PC-3 (cell line): ENCODE results near the gene DLG5. TPM values are rescaled to one million over a fixed set of nuclear protein-coding genes. Genes with fewer than 3 reads are reported as not detected.

Experiments
- ATAC-seq: fragments of 200-7000 bp; cut with Tn5 transposase; 2 replicates; pipeline ENCODE4 v1.9.1; 2020; ENCODE audit warnings: mild to moderate bottlenecking, moderate library complexity
- BruUV-seq: library from RNA; stranded (reverse); fragments of 400-500 nt; replicated peaks from 2 replicates; lab custom pipeline; 2021; lab: Mats Ljungman, UMichigan
- CTCF ChIA-PET: fragments of 300-600 bp; sonication (Branson Sonifier 250); formaldehyde crosslinking; loops from one replicate; lab custom pipeline; 2022; ENCODE audit warnings: antibody characterized with exemption; lab: Charles Lee
- POLR2A ChIA-PET: fragments of 300-600 bp; sonication (Branson Sonifier 250); formaldehyde crosslinking; loops from one replicate; lab custom pipeline; 2022; ENCODE audit warnings: antibody characterized with exemption; ENCODE audit not compliant: unreplicated experiment; lab: Charles Lee
- DNase-seq: peaks from one replicate; pipeline ENCODE4 v3.0.0-alpha.2; 2015
- H2AFZ ChIP-seq: fragments of 300-600 bp; sonication (generic); 2 replicates; pipeline ENCODE4 v1.6.0; 2016; ENCODE audit warnings: antibody characterized with exemption, low read length
- H3F3A ChIP-seq: fragments of 300-600 bp; sonication (generic); one replicate; pipeline ENCODE4 v1.6.0; 2017; ENCODE audit warnings: antibody characterized with exemption, low read length, control low read depth, mild to moderate bottlenecking; ENCODE audit not compliant: unreplicated experiment
- H3K27ac ChIP-seq: fragments of 300-600 bp; sonication (generic); 2 replicates; pipeline ENCODE4 v1.5.1; 2016; ENCODE audit warnings: mild to moderate bottlenecking, low read length
- H3K27me3 ChIP-seq: fragments of 300-600 bp; sonication (generic); 2 replicates; pipeline ENCODE4 v1.6.1; 2016; ENCODE audit warnings: low read length, mixed read lengths
- H3K36me3 ChIP-seq: fragments of 300-600 bp; sonication (generic); 2 replicates; pipeline ENCODE4 v1.6.1; 2016; ENCODE audit warnings: low read depth, mixed run types, low read length, mixed read lengths
- H3K4me1 ChIP-seq: fragments of 300-600 bp; sonication (generic); 2 replicates; pipeline ENCODE4 v1.5.1; 2016; ENCODE audit warnings: low read length; ENCODE audit not compliant: insufficient read depth
- H3K4me2 ChIP-seq: fragments of 300-600 bp; sonication (generic); 2 replicates; pipeline ENCODE4 v1.6.0; 2016; ENCODE audit warnings: low read length
- H3K4me3 ChIP-seq: fragments of 300-600 bp; sonication (generic); 2 replicates; pipeline ENCODE4 v1.5.1; 2016; ENCODE audit warnings: mild to moderate bottlenecking, low read length, mixed read lengths
- H3K79me2 ChIP-seq: fragments of 300-600 bp; sonication (generic); 2 replicates; pipeline ENCODE4 v1.6.1; 2017; ENCODE audit warnings: low read length, mixed read lengths
- H3K9ac ChIP-seq: fragments of 300-600 bp; sonication (generic); 2 replicates; pipeline ENCODE4 v1.6.0; 2016; ENCODE audit warnings: mild to moderate bottlenecking, low read length
- H3K9me2 ChIP-seq: fragments of 300-600 bp; sonication (generic); replicated peaks from 2 replicates; pipeline ENCODE4 v1.6.1; 2016; ENCODE audit warnings: mixed run types, low read length, mixed read lengths
- H3K9me3 ChIP-seq: fragments of 300-600 bp; sonication (generic); 2 replicates; pipeline ENCODE4 v1.6.1; 2016; ENCODE audit warnings: low read length, mixed read lengths
- H4K20me1 ChIP-seq: fragments of 300-600 bp; sonication (generic); 2 replicates; pipeline ENCODE4 v1.6.1; 2016; ENCODE audit warnings: low read length, mixed read lengths
- EZH2 ChIP-seq: fragments of 300-600 bp; sonication (generic); IDR thresholded peaks from one replicate; pipeline ENCODE4 v1.6.1; 2017; ENCODE audit warnings: antibody characterized with exemption, mild to moderate bottlenecking, low read length; ENCODE audit not compliant: unreplicated experiment
- EZH2phosphoT487 ChIP-seq: fragments of 300-600 bp; sonication (generic); IDR thresholded peaks from 2 replicates; pipeline ENCODE4 v1.6.1; 2018; ENCODE audit warnings: mild to moderate bottlenecking, antibody characterized with exemption, low read length, borderline replicate concordance
- intact Hi-C: fragments of 100-400 bp; cut with micrococcal nuclease; formaldehyde crosslinking; loops from 2 replicates; pipeline ENCODE4 v1.9.0; 2023
- total RNA-seq: library from RNA; depleted of rRNA; stranded (reverse); fragments of >200 nt; gene quantifications from 2 replicates; pipeline ENCODE4 v1.2.3, GENCODE V29; 2014
- TF ChIP-seq, protein P1 (sequence below): fragments of 300-600 bp; sonication (generic); conservative IDR thresholded peaks from 2 replicates; pipeline ENCODE4 v1.5.1; 2017; ENCODE audit warnings: antibody characterized with exemption, low read depth, mild to moderate bottlenecking, low read length

DLG5 gene
- total RNA-seq, 1 experiment from 2014 or later: 118 TPM

DNA sequence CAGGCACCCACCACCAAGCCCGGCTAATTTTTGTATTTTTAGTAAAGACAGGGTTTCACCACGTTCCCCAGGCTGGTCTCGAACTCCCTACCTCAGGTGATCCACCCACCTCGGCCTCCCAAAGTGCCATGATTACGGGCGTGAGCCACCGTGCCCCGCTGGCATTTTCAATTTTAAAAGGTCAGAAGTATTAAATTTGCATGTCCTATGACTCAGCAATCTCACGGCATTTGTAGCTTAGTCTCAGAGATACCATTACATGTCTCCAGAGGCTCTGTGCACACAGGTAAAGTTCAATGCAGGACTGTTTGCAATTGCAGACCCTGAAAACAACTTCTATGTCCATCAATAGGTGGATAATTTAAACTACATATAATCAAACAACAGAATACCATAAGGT lies 99.2 kb downstream of the DLG5 start:
- Histone ChIP-seq H3K27ac (no peak overlapping the region), H3K4me2 (no peak overlapping the region)
- BruUV-seq: no TSS peak

GRCh38 chr10:77825965-77826364 lies 100.6 kb downstream of the DLG5 start:
- Histone ChIP-seq H3K4me2 (no peak overlapping the region), H3K27ac (no peak overlapping the region), H3K9ac (no peak overlapping the region), H3K9me3 (no peaks in the 10 kb centered on the region), H3K4me1 (peaks cover 4% of the 10 kb centered on the region; the same call in 1 of the 2 replicates), H3K27me3 (no peaks in the 10 kb centered on the region), H3K36me3 (peaks cover 68% of the 10 kb centered on the region), H3K4me3 (no peak overlapping the region), H3F3A (no peaks in the 10 kb centered on the region), H3K79me2 (no peaks in the 10 kb centered on the region), H2AFZ (no peak overlapping the region), H3K9me2 (no peaks in the 10 kb centered on the region), H4K20me1 (no peaks in the 10 kb centered on the region)
- no peak for DNase-seq
- ChIA-PET CTCF (no interaction called here), POLR2A (no interaction called here)
- no TSS peak for BruUV-seq
- TF ChIP-seq, protein P1, sequence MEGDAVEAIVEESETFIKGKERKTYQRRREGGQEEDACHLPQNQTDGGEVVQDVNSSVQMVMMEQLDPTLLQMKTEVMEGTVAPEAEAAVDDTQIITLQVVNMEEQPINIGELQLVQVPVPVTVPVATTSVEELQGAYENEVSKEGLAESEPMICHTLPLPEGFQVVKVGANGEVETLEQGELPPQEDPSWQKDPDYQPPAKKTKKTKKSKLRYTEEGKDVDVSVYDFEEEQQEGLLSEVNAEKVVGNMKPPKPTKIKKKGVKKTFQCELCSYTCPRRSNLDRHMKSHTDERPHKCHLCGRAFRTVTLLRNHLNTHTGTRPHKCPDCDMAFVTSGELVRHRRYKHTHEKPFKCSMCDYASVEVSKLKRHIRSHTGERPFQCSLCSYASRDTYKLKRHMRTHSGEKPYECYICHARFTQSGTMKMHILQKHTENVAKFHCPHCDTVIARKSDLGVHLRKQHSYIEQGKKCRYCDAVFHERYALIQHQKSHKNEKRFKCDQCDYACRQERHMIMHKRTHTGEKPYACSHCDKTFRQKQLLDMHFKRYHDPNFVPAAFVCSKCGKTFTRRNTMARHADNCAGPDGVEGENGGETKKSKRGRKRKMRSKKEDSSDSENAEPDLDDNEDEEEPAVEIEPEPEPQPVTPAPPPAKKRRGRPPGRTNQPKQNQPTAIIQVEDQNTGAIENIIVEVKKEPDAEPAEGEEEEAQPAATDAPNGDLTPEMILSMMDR: no peak
- TF ChIP-seq EZH2 (no peak), EZH2phosphoT487 (no peak)
- intact Hi-C loops: no loop called here
- ATAC-seq: no peak

More for the DNA sequence above, 99.2 kb downstream of the DLG5 start:
- ChIA-PET POLR2A (no interaction called here), CTCF (no interaction called here)
- no peaks in the 10 kb centered on the region for H3F3A ChIP-seq
- TF ChIP-seq EZH2phosphoT487 (no peak), EZH2 (no peak)
- TF ChIP-seq, protein P1: no peak
- intact Hi-C loops: no loop called here
- H3K9me2 ChIP-seq: no peaks in the 10 kb centered on the region
- no peaks in the 10 kb centered on the region for H3K27me3 ChIP-seq
- H4K20me1 ChIP-seq: no peaks in the 10 kb centered on the region
- peaks cover 4% of the 10 kb centered on the region; the same call in 1 of the 2 replicates for H3K4me1 ChIP-seq
- DNase-seq (peak; percentile 44), ATAC-seq (peak; percentile 31; the same call in 1 of the 2 replicates)
- no peak overlapping the region for H2AFZ ChIP-seq
- H3K79me2 ChIP-seq: no peaks in the 10 kb centered on the region
- no peaks in the 10 kb centered on the region for H3K9me3 ChIP-seq
- H3K4me3 ChIP-seq: no peak overlapping the region
- peaks cover 62% of the 10 kb centered on the region for H3K36me3 ChIP-seq
- no peak overlapping the region for H3K9ac ChIP-seq

DNA sequence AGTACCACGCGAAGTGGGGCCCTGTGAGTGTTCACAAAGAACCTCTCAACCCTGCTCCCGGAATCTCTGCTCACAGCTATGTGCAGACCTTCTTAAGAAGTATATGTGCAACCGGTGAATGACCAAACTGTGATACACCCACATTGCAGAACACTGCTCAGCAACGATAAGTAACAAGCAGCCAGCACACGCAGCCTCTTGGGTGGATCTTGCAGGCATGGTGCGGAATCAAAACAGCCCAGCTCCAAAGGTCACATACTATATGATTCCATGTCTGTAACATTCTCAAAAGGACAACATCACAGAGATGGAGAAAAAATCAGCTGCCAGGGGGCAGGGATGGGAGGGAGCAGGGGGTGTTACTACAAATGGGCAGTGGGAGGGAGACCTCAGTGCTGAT lies 101.6 kb downstream of the DLG5 start:
- peaks cover 65% of the 10 kb centered on the region for H3K36me3 ChIP-seq
- no peak overlapping the region for H3K4me2 ChIP-seq
- H2AFZ ChIP-seq: no peak overlapping the region
- H3K4me1 ChIP-seq: peaks cover 4% of the 10 kb centered on the region; the same call in 1 of the 2 replicates
- ChIA-PET POLR2A (no interaction called here), CTCF (no interaction called here)
- no peaks in the 10 kb centered on the region for H4K20me1 ChIP-seq
- no peaks in the 10 kb centered on the region for H3K9me3 ChIP-seq
- H3K27me3 ChIP-seq: no peaks in the 10 kb centered on the region
- H3K9me2 ChIP-seq: no peaks in the 10 kb centered on the region
- DNase-seq (no peak), ATAC-seq (no peak)
- TF ChIP-seq EZH2phosphoT487 (no peak), EZH2 (no peak)
- TF ChIP-seq, protein P1: no peak
- H3K4me3 ChIP-seq: no peak overlapping the region
- no peak overlapping the region for H3K9ac ChIP-seq
- intact Hi-C loops: no loop called here
- no peaks in the 10 kb centered on the region for H3K79me2 ChIP-seq
- no peaks in the 10 kb centered on the region for H3F3A ChIP-seq
- no TSS peak for BruUV-seq
- no peak overlapping the region for H3K27ac ChIP-seq
